Measurements from ENCODE around the gene MLLT1. TPM values are rescaled to one million over a fixed set of nuclear protein-coding genes. Genes with fewer than 3 reads are reported as not detected.
"Not testable (repeated sequence)": the region's sequence is repeated elsewhere in the genome, so short reads cannot be mapped to it uniquely, and the experiment has no call there.

MLLT1 gene
- total RNA-seq, 4 donors from 2014 or later: 14.1 to 23.3 (median 18.1) TPM

DNA sequence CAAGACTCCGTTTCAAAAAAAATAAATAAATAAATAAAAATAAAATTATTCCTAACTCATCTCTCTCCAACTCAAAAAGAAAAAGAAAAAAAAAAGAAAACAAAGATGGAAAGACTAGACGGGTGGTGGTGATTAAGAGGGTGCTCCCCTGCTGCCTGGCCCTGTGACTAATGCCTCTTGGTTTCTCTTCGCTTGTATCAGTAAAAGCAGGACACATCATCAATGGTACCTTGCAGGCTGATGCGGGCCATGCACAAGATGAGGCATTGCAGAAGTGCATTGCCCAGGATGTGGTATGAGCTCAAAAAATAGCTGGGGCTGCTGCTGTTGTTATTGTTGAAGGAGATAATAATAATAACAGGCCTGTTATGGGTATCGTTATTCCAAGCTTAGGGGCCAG is 39.0 kb upstream of the MLLT1 start:
- ATAC-seq (ENCODE audit: low FRiP score) (no peak), DNase-seq (ENCODE audit: low spot score) (no peak)
- TF ChIP-seq, protein P1, sequence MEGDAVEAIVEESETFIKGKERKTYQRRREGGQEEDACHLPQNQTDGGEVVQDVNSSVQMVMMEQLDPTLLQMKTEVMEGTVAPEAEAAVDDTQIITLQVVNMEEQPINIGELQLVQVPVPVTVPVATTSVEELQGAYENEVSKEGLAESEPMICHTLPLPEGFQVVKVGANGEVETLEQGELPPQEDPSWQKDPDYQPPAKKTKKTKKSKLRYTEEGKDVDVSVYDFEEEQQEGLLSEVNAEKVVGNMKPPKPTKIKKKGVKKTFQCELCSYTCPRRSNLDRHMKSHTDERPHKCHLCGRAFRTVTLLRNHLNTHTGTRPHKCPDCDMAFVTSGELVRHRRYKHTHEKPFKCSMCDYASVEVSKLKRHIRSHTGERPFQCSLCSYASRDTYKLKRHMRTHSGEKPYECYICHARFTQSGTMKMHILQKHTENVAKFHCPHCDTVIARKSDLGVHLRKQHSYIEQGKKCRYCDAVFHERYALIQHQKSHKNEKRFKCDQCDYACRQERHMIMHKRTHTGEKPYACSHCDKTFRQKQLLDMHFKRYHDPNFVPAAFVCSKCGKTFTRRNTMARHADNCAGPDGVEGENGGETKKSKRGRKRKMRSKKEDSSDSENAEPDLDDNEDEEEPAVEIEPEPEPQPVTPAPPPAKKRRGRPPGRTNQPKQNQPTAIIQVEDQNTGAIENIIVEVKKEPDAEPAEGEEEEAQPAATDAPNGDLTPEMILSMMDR (IDR thresholded peaks at IDR 0.05): no peak

DNA sequence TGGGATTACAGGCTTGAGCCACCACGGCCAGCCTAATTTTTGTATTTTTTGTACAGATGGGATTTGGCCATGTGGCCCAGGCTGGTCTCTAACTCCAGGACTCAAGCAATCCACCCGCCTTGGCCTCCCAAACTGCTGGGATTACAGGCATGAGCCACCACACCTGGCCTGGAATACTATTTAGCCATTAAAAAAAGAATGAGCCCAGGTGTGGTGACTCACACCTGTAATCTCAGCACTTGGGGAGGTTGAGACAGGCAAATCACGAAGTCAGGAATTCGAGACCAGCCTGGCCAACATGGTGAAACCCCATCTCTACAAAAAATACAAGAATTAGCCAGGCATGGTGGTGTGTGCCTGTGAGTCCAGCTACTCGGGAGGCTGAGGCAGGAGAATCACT is 35.9 kb upstream of the MLLT1 start:
- not testable (repeated sequence) for DNase-seq (ENCODE audit: low spot score); ATAC-seq (ENCODE audit: low FRiP score)

DNA sequence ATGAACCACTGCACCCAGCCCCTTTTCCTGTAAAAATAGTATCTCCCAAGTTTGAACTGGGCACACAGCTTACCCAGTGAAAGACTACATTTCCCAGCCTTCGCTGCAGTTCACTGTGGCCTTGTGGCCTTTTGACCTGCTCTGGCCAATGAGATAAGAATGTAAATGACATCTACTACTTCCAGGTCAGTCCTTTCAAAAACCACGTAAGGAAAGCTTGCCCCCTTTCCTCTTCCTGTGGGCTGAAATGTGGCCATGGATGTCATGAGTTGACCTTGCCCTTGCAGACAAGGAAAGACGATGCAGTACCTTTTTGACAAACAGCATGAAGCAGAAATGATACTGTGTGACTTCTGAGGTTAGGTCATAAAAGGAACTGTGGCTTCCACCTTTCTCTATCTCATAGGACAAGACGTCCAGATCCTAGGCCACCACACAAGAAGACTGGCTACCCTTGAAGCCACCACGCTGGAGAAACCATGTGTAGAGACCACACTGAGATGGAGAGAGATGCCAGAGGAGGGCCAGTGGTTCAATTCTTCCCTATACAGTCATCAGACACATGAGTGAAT is 33.7 kb upstream of the MLLT1 start:
- no peak for DNase-seq (ENCODE audit: low spot score)

DNA sequence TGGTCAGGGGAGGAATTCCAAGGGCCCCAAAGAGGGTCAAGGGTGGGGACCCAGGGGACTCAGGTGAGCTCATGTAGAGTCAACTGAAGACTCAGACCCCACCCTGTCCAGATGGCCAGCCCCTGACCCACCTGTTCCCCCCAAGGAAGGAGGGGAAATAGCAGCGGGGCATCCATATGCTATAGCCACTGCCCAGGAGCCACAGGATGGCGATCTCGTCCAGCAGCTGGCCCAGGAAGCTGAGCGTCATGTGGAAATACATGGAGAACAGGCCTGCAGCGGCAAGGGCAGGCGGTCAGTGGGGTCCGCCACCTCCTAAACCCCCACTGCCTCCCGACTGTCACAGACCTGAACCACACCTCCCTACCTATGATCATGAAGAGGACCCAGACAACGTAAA is 32.2 kb upstream of the MLLT1 start:
- TF ChIP-seq, protein P1 (IDR thresholded peaks at IDR 0.05): no peak
- DNase-seq (ENCODE audit: low spot score) (no peak), ATAC-seq (ENCODE audit: low FRiP score) (no peak)

More for the DNA sequence above, 33.7 kb upstream of the MLLT1 start:
- ATAC-seq (ENCODE audit: low FRiP score): no peak
- TF ChIP-seq, protein P1 (IDR thresholded peaks at IDR 0.05): no peak

DNA sequence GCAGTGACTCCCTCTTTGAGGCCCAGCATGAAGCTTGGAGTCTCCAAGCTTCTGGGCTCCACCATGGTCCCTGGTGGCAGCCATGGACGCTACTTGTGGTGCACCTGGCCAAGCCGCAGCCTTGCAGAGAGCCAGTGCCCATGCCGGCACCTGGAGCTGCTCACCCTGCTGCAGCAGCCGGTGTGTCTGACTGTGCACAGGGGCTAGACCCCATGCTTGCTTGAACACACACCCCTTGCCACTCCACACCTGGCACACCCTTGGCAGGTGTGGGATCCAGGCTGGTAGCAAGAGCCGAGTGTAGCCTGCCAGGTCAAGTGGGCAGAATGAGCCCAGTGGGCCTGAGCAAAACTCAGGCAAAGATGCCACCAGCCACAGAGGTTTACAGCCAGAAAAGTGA is 18.6 kb upstream of the MLLT1 start:
- ATAC-seq (ENCODE audit: low FRiP score) (no peak), DNase-seq (ENCODE audit: low spot score) (no peak)
- TF ChIP-seq, protein P1 (IDR thresholded peaks at IDR 0.05): no peak

DNA sequence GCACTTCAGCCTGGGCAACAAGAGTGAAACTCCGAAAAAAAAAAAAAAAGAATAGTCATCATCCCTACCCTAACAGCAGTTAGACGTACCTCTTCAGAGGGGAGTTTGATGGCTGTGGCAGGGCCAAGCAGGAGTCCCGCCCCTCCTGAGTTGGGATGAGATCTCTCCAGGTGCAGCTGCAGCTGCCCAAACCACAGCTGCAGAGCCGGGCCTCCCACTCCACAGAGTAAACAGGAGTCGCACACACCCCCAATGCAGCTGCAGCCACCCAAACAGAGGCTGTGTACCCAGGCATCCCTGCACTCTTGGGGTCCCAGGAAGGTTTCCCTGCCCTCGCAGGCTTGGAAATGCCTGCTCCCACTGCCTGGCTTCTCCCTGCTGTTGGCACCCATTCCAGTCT is 17.4 kb upstream of the MLLT1 start:
- no peak for ATAC-seq (ENCODE audit: low FRiP score)
- DNase-seq (ENCODE audit: low spot score): no peak
- TF ChIP-seq, protein P1 (IDR thresholded peaks at IDR 0.05): no peak

DNA sequence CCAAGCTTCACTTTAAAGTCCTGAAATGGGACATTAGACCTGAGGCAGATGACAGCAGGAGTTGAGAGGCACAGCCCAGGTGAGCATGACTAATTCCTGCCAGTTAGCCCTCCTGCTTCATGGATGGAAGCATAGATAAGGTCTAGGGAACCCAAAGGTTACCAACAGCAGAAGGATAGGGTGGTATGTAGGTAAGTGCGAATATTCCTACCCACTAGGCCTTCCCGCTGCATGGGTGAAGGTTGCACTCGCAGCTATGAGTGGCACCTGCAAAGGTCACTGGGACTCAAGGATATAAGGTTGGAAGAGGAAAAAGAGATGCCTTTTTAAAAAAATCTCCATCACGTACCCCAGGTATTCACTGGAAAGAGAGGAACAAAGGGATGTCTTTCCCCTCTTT is 12.2 kb upstream of the MLLT1 start:
- TF ChIP-seq, protein P1 (IDR thresholded peaks at IDR 0.05): no peak
- DNase-seq (ENCODE audit: low spot score): no peak
- no peak for ATAC-seq (ENCODE audit: low FRiP score)

Data from omental fat pad (tissue), 4 donors.